GM19099 (cell line): ENCODE results near the gene KCNH6.

Source experiments
- POLR2A ChIP-seq: IDR thresholded peaks from 3 replicates; pipeline ENCODE4 v1.6.1; 2011; ENCODE audit warnings: low read depth; ENCODE audit not compliant: insufficient read length; ENCODE audit errors: extremely low read depth

KCNH6 gene

DNA sequence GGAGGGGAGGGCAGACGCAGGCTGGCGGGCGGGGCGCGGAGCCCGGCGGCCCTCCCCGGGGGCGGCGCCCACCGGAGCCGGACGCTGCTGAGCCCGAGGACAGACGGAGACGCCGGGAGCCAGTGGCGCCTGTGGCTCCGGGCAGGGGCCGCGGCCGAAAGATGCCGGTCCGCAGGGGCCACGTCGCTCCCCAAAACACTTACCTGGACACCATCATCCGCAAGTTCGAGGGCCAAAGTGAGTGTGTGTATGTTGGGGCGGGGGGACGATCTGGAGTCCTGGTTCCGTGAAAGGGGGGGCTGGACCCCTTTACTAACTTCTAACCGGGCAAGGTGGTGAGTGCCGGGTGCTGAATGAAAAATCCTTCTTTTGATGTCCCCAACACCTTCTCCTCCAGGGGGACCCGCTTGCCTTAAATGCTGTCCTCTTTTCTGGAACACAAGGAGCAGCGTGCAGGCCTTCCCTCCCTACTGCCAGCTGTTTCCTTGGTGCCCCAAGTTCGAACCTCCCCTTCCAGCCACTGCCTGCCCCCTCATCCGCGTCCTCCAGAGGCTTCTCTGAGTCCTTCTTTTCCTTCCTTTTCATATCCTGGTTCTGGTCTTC is at the start of gene KCNH6:
TSS of gene KCNH6 (plus strand) at position 106 of the 603 bp plus-strand sequence. CDS start at position 162, 56 bp downstream.
- no peak for TF ChIP-seq POLR2A

DNA sequence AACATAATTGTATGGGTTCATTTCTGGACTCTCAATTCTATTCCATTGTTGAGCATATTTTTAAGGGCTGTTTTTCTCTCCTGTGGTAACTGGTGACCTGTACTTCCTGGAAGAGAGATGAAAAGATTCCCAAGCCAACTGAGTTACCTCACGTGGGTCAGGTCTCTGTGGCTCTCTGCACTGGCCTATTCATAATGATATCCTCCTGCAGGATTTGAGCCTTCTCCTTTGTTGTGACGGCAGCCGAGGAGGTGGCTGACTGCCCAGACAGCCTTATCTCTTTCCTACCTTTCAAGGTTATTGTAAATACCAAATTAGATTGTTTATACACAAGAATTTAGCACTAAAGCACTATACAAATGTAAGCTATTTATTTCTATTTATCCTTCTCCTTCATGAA is 49.0 kb upstream of the KCNH6 start:
- no peak for TF ChIP-seq POLR2A

GRCh38 chr17:63474586-63475460 is 48.3 kb upstream of the KCNH6 start:
- no peak for TF ChIP-seq POLR2A

GRCh38 chr17:63475491-63476412 is 47.4 kb upstream of the KCNH6 start:
- TF ChIP-seq POLR2A = no peak

- TF ChIP-seq POLR2A = no peak
Measured at GRCh38 chr17:63476459-63476853, 46.7 kb upstream of the KCNH6 start.

- no peak for TF ChIP-seq POLR2A
Measured at GRCh38 chr17:63476854-63477479, 46.2 kb upstream of the KCNH6 start, which contains the start of gene ACE. TSS of gene ACE (plus strand) at chr17:63477061. CDS start at chr17:63477095, 34 bp downstream.

- TF ChIP-seq POLR2A = no peak
Measured at GRCh38 chr17:63477480-63478440, 45.4 kb upstream of the KCNH6 start.

- TF ChIP-seq POLR2A = no peak
Measured at GRCh38 chr17:63478814-63479494, 44.2 kb upstream of the KCNH6 start.

DNA sequence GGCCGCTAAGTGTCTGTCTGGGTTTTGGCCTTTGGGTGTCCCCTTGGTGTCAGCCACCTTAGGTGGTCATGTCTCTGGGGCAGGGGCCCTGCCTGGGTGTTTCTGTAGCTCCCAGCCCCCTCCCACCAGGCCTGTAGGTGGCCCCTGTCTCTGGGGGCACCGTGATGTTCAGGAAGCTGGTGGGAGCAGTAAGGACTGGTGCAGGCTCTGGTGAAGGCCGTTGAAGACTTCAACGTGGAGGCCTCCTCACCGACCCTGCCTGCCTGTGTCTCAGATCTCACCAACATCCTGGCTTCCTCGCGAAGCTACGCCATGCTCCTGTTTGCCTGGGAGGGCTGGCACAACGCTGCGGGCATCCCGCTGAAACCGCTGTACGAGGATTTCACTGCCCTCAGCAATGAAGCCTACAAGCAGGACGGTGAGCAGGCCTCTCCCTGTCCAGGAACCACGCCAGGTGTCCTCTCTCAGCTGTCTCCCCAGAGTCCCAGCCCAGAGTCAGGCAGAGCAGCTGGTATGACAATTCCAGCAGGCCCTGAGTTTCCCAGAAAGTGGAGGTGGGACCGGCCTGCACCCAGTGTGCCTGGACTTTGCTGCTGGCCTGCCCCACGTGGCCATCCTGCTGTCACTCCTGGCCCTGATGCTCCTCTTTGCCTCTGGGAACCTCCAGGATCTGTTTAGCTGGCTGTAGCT is 43.5 kb upstream of the KCNH6 start:
- no peak for TF ChIP-seq POLR2A

DNA sequence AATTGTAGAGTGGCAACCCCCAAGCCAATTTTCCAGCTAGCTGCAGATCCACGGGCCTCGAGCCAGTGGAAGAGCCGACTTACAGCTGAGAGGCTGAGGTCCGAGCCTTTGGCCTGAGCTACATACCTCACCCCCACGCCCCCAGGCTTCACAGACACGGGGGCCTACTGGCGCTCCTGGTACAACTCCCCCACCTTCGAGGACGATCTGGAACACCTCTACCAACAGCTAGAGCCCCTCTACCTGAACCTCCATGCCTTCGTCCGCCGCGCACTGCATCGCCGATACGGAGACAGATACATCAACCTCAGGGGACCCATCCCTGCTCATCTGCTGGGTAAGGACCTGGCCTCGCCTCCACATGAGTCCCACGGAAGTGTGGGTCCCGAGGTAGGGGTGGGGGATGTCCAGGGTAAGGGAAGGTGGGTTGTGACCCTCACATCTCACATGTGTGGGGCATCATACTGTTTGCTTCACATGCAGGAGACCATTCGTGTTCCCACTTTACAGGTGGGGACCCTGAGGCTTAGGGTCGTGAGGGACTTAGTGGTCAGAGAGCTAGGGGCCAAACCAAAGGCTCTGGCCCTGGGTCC is 42.9 kb upstream of the KCNH6 start:
- TF ChIP-seq POLR2A = no peak

GRCh38 chr17:63480826-63481487 is 42.2 kb upstream of the KCNH6 start:
- no peak for TF ChIP-seq POLR2A

GRCh38 chr17:63481488-63481870 is 41.7 kb upstream of the KCNH6 start:
- TF ChIP-seq POLR2A = no peak
